SK-N-MC (cell line): ENCODE data around the gene CRIM1.

Source experiments
- FOXP2 ChIP-seq: optimal IDR thresholded peaks from 2 replicates; pipeline ENCODE3; 2011; ENCODE audit warnings: mild to moderate bottlenecking, moderate library complexity; ENCODE audit not compliant: insufficient read depth; ENCODE audit errors: extremely low read length, control extremely low read depth
- POLR2AphosphoS5 ChIP-seq: IDR thresholded peaks from 2 replicates; pipeline ENCODE4 v1.6.1; 2012; ENCODE audit warnings: mild to moderate bottlenecking, low read depth, low read length, borderline replicate concordance

DNA sequence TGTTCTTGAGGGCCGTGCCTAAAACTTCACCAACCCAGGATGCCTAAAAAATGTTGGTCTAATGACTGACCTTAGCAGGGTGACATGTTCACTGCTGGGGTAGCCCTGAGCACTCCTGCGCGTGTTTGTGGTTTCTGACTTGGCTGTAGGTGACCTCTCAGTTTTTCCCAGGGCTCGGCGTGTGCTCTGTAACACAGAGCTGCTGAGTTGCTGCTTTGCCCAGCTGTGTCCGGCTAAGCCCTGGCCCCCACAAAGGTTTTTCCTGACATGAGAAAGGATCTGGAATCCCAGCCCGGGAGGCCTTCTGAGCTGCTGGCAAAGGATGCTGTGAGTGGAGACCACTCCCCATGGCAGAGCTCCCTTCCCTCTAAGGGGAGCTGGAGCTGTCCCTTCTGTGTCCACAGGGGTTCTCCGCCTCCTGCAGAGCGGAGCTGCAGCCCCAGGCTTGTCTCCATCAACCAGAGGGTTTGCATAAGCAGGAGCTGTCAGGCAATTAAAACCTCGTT lies 52.7 kb downstream of the CRIM1 start:
- TF ChIP-seq POLR2AphosphoS5 (no peak), FOXP2 (no peak)
